ENCODE measurements around the gene COBL. TPM values are rescaled to one million over a fixed set of nuclear protein-coding genes. Genes with fewer than 3 reads are reported as not detected.

COBL gene
- total RNA-seq, 1 experiment from 2014 or later, result 52.3 TPM

DNA sequence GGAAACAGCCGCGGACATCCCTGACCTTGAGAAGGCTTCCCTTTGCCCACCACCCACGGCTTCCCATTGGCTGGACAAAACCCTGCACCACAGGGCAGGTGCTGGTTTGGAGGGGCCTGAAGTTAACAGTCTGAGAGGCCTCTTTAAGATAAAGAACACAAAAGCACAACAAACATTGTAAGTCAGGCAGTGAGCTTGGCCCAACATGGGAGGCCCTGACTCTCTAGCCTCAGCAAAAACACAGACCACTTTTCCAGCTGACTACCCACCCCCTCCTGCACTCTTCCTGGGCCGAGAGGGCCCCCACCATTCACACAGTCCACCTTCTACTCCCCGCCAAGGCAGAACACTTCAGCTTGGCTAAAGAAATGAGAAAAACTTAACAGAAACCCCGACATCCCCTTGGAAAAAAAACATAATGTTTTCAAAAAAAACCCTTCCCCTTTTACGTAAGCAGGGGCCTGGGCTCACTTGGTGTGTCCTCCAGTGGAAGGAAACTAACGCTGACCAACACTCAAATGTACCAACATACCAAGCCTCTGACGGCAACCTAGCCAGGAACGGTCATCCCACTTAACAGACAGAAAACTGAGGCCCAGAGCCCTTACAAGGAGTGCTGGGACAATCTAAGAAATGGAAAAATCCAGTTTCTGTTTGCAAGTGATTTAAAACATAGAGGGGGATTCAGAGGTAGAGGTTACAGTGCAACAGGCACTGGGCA lies 80.9 kb downstream of the COBL start:
- Mint-ChIP-seq H3K9me3 (no peaks in the 10 kb centered on the region), H3K27ac (peak overlapping the region in 1 of 3 experiments; percentile 87; a peak in 2 of 7 replicates), H3K36me3 (ENCODE audit: insufficient read depth in 1 of 3, low read depth in 3 of 3) (no peaks in the 10 kb centered on the region), H3K4me1 (peaks cover 53 to 55% of the 10 kb centered on the region in 2 experiments), H3K4me3 (no peak overlapping the region), H3K27me3 (ENCODE audit: low read depth) (peaks cover 2% of the 10 kb centered on the region; the same call in 1 of the 2 replicates)
- Histone ChIP-seq H3K23me2 (ENCODE audit: insufficient read length, low read depth, low read length, poor library complexity, severe bottlenecking) (no peaks in the 10 kb centered on the region), H3K56ac (ENCODE audit: insufficient read length, low read depth, low read length) (no peak overlapping the region), H3K18ac (ENCODE audit: insufficient read length, low read depth, low read length) (no peak overlapping the region), H3T11ph (ENCODE audit: low read length) (no peak overlapping the region), H4K8ac (replicated peaks; ENCODE audit: insufficient read length, low read depth, low read length) (no peak overlapping the region), H2BK12ac (ENCODE audit: insufficient read length, low read depth, low read length) (no peak overlapping the region), H2BK5ac (ENCODE audit: insufficient read length, low read length) (no peak overlapping the region), H3K9me3 (ENCODE audit: control insufficient read depth, low read depth, low read length) (no peaks in the 10 kb centered on the region), H3K14ac (ENCODE audit: insufficient read depth, low read length) (no peak overlapping the region), H4K5ac (ENCODE audit: insufficient read length, low read depth, low read length) (no peak overlapping the region), H3K23ac (ENCODE audit: insufficient read length, low read depth, low read length) (no peak overlapping the region), H3K79me2 (ENCODE audit: insufficient read depth, low read length) (no peaks in the 10 kb centered on the region; the same call in 1 of the 2 replicates), H2BK120ac (ENCODE audit: low read depth, low read length, poor library complexity, severe bottlenecking) (no peak overlapping the region), H2BK20ac (ENCODE audit: low read depth, low read length, poor library complexity, severe bottlenecking) (no peak overlapping the region), H4K91ac (ENCODE audit: insufficient read length, low read depth, low read length) (no peak overlapping the region), H3K79me1 (ENCODE audit: insufficient read depth, low read depth, low read length, poor library complexity, severe bottlenecking) (peaks cover 3% of the 10 kb centered on the region), H2AK5ac (ENCODE audit: insufficient read length, low read length) (no peak overlapping the region), H3K4me1 (ENCODE audit: insufficient read depth, low read length) (no peaks in the 10 kb centered on the region; the same call in 1 of the 2 replicates), H3K4ac (ENCODE audit: low read depth, low read length) (no peak overlapping the region), H2AFZ (ENCODE audit: low read length) (no peak overlapping the region), H3K27ac (ENCODE audit: insufficient read length, low read depth, low read length) (no peak overlapping the region), H3K4me2 (ENCODE audit: insufficient read depth, insufficient read length, low read length) (no peak overlapping the region), H4K20me1 (ENCODE audit: control insufficient read depth, insufficient read depth, insufficient read length) (no peaks in the 10 kb centered on the region), H3K27me3 (ENCODE audit: insufficient read depth, low read length) (no peaks in the 10 kb centered on the region), H3K9ac (ENCODE audit: extremely low read depth, insufficient read length, low read length) (no peak overlapping the region), H2BK15ac (ENCODE audit: low read depth, low read length) (no peak overlapping the region)
- no peak for DNase-seq
- WGBS (ENCODE audit: extremely low coverage, insufficient read length, low lambda C conversion rate), result no CpG with 5 or more reads among the region's 10 CpGs
- TF ChIP-seq, protein P1, sequence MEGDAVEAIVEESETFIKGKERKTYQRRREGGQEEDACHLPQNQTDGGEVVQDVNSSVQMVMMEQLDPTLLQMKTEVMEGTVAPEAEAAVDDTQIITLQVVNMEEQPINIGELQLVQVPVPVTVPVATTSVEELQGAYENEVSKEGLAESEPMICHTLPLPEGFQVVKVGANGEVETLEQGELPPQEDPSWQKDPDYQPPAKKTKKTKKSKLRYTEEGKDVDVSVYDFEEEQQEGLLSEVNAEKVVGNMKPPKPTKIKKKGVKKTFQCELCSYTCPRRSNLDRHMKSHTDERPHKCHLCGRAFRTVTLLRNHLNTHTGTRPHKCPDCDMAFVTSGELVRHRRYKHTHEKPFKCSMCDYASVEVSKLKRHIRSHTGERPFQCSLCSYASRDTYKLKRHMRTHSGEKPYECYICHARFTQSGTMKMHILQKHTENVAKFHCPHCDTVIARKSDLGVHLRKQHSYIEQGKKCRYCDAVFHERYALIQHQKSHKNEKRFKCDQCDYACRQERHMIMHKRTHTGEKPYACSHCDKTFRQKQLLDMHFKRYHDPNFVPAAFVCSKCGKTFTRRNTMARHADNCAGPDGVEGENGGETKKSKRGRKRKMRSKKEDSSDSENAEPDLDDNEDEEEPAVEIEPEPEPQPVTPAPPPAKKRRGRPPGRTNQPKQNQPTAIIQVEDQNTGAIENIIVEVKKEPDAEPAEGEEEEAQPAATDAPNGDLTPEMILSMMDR (conservative IDR thresholded peaks at IDR 0.05), result no peak

Measured in H9 (cell line).